ENCODE measurements around the gene LRRC7.

LRRC7 gene

GRCh38 chr1:69991644-69992043, 423.9 kb downstream of the LRRC7 start:
- Histone ChIP-seq H3K27ac (peak overlapping the region; percentile 33 to 52), H3K4me3 (no peak overlapping the region)
- TF ChIP-seq CTCF (IDR thresholded peaks at IDR 0.05), result no peak
- DNase-seq (ENCODE audit: low spot score), result no peak

DNA sequence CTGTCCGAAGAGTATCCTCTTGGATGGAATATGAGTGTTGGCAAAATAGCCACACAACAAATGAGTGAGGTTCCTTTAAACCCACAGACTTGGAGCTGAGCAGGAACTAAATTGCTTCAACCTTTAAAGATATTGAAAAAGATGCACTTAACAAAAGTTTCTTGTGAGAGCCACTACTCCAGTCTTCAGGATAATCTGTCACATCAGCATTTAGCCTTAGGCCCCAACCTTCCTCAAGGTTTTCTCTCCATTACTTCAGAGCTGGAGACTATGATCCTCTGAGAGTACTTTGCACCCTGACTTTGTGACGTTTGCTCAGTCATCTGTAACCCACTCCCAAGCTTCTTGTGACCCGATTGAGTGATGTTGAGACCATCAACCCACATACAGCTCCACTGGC, 424.9 kb downstream of the LRRC7 start:
- no peak overlapping the region for H3K4me3 ChIP-seq
- no peak overlapping the region for H3K27ac ChIP-seq
- no peak for DNase-seq (ENCODE audit: low spot score)
- no peak for TF ChIP-seq CTCF (IDR thresholded peaks at IDR 0.05)

- DNase-seq (ENCODE audit: low spot score), result no peak
- H3K27ac ChIP-seq, result no peak overlapping the region
- no peak overlapping the region for H3K4me3 ChIP-seq
- no peak for TF ChIP-seq CTCF (IDR thresholded peaks at IDR 0.05)
These were observed 426.1 kb downstream of the LRRC7 start for GRCh38 chr1:69993810-69994209.

GRCh38 chr1:69994241-69994640, 426.5 kb downstream of the LRRC7 start:
- DNase-seq (ENCODE audit: low spot score), result no peak
- H3K4me3 ChIP-seq, result no peak overlapping the region
- no peak overlapping the region for H3K27ac ChIP-seq
- no peak for TF ChIP-seq CTCF (IDR thresholded peaks at IDR 0.05)

- no peak for TF ChIP-seq CTCF (IDR thresholded peaks at IDR 0.05)
- H3K27ac ChIP-seq, result no peak overlapping the region
- no peak for DNase-seq (ENCODE audit: low spot score)
- no peak overlapping the region for H3K4me3 ChIP-seq
These were observed 431.1 kb downstream of the LRRC7 start for GRCh38 chr1:69998847-69999246.

GRCh38 chr1:70003211-70003908, 435.6 kb downstream of the LRRC7 start:
- no peak for DNase-seq (ENCODE audit: low spot score)
- TF ChIP-seq CTCF (IDR thresholded peaks at IDR 0.05), result no peak
- H3K4me3 ChIP-seq, result no peak overlapping the region
- no peak overlapping the region for H3K27ac ChIP-seq

DNA sequence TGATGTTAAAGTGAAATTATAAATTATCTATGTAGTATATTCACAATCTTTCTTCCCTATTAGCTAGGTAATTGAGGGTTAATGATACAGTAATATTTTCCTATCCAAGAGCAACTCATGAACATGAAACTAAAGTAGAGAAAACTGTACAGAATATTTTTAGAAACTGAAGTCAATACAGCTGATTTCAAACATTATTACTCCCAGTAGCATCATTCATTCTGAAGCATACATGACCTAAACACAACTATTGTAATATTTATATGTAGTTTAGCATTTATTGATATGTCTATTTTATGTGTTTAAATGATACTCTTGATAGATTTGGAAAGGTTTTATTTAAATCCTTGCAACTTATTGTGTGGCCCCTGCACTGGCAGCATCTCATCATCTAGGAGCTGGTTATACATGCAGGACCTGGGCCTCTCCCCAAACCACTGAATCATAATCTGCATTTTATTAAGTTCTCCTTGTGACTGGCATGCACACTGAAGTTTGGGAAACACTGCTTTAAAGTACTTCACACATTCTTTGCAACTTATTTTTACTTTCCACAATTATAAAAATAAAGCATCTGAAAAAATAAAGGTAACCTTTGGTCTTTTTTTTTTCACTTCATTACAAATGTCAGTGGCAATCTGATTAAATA, 437.8 kb downstream of the LRRC7 start:
- Histone ChIP-seq H3K27ac (no peak overlapping the region), H3K4me3 (no peak overlapping the region)
- no peak for DNase-seq (ENCODE audit: low spot score)
- no peak for TF ChIP-seq CTCF (IDR thresholded peaks at IDR 0.05)

Data from coronary artery (tissue), 2 donors.